HG02973 (cell line): ENCODE results near the gene BLM.
"Not testable (repeated sequence)": the region's sequence is repeated elsewhere in the genome, so short reads cannot be mapped to it uniquely, and the experiment has no call there.

Experiments used
- ATAC-seq: cut with Tn5 transposase; IDR thresholded peaks from one replicate; pipeline ENCODE4 v1.9.1; 2021; ENCODE audit warnings: moderate library complexity; ENCODE audit not compliant: unreplicated experiment

BLM gene

DNA sequence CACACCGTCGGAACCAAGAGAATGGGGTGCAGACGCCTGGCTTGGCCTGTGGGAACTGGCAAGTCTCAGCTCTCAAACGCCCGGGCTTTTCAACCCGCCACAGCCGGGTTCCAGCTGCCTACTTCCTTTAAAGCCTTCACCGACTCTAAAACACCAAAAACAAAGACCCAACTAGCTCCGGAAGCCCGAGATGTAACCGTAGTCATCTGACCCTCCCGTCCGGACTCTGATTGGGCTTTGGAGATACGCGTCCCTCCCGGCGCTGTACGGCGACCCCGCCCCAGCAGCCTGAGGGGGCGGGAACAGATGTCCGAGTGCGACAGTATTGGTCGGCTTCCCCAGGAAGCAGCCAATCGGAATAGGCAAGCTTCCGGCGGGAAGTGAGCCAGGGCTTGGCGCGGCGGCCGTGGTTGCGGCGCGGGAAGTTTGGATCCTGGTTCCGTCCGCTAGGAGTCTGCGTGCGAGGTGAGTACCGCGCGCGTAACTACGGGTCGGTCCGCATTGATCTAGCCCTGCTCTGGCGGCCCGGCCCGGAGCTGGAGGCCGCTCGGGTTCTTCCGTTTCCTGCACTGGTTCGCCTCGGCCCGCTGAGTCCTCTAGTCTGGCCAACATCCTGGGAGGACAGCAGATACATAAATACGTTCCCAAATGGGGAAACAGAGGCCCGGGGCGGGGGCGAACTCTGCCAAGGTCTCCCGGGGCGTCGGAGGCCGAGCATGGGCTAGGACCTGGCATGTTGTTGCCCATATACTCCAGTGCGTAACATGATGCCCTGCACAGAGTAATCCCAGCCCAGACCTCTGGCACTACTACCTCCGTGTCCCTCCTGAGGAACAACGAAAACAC, at the start of gene BLM:
TSS of gene BLM (plus strand) at position 371 of the 846 bp plus-strand sequence. CDS start 30,047 bp downstream, outside the sequence.
- peak; percentile 98 for ATAC-seq

DNA sequence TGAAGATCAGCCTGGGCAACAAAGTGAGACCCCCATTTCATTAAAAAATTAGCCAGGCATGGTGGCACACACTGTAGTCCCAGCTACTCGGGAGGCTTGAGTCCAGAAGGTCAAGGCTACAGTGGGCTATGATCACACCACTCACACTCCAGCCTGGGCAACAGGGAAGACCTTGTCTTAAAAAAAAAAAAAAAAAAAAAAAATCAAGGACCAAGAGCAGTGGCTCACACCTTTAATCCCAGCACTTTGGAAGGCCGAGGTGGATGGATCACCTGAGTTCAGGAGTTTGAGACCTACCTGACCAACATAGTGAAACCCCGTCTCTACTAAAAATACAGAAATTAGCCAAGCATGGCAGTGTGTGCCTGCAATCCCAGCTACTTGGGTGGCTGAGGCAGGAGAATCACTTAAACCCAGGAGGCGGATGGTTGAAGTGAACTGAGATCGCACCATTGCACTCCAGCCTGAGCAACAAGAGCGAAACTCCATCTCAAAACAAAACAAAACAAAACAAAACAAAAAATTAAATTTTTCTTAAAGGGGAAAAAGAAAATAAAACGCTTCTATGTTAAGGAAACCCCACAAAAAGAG, 49.3 kb upstream of the BLM start:
- not testable (repeated sequence) for ATAC-seq

- ATAC-seq: not testable (repeated sequence)
Measured at GRCh38 chr15:90670631-90671030, 46.5 kb upstream of the BLM start.

GRCh38 chr15:90671216-90671615, 45.9 kb upstream of the BLM start:
- ATAC-seq: no peak

DNA sequence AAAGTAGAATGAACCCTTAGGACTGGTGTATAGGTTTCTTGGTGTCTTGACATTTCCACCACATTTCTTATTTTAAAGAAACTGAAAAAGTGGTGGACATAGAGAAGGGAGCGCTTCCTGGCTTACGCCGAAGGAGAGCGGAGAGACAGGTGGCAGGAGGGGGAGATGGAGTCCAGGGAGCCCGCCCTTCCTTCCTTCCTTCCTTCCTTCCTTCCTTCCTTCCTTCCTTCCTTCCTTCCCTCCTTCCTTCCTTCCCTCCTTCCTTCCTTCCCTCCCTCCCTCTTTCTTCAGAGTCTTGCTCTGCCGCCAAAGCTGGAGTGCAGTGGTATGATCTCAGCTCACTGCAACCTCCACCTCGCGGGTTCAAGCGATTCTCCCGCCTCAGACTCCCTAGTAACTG, 43.8 kb upstream of the BLM start:
- ATAC-seq: not testable (repeated sequence)

- no peak for ATAC-seq
Measured at GRCh38 chr15:90674476-90674875, 42.7 kb upstream of the BLM start.

- no peak for ATAC-seq
Measured at GRCh38 chr15:90675464-90675863, 41.7 kb upstream of the BLM start.

DNA sequence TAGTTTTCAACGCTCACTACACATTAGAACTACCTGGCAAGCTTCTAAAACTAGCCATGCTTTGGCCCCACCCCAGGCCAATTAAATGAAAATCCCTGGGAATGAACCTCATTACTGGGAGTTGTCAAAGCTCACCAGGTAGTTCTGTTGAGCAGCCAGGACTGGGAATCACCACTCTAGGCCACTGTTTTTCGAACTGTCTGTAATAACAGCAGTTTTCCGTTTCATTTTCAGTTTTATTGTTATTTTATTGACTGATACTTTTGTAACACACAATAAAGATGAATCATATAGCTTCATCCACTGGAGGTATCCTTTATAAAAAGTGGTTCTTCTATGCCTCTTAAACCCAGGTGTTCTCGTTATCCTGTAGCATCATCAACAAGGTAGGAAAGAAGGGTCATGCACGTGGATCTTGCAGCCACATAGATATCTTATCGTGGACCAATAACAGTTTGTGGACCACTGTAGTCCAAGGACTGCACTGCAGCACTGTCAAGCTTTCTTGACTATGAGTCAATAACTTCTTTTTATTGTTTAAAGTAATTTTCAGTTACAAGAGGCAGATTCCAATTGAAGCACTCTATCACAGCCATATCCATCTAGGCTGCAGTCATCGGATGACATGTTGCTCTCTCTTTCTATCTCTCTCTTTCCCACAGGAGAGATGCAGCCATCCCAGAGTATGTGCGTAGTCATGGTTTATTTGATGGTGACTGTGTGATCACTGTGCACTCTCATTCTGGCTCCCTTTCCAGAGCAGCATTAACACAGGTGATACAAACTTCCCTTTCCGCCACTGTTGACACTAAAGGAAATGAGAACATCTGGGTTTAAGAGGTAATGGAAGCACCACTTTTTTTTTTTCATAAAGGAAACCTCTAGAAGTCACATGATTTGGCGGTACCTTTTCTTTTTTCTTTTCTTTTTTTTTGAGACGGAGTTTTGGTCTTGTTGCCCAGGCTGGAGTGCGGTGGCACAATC, 39.0 kb upstream of the BLM start:
- ATAC-seq: no peak

DNA sequence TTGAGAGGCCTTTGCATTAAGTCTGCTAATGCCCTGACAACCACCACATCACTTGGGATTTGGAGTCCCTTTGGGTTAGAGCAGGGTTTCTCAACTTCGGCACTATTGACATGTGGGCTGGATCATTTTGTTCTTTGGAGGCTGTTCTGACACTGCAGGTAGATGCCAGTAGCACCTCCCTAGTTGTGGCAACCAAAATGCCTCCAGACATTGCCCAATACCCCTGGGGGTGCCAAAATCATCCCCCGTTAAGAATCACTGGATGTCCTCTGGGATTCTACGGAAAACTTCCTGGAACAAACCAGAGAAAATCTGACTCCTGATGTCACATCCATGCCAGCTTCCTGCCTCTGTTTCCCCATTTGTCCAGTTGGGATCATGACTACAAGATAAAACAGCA, 37.2 kb upstream of the BLM start:
- ATAC-seq: no peak

- ATAC-seq: no peak
Measured at GRCh38 chr15:90680371-90680935, 36.7 kb upstream of the BLM start.

DNA sequence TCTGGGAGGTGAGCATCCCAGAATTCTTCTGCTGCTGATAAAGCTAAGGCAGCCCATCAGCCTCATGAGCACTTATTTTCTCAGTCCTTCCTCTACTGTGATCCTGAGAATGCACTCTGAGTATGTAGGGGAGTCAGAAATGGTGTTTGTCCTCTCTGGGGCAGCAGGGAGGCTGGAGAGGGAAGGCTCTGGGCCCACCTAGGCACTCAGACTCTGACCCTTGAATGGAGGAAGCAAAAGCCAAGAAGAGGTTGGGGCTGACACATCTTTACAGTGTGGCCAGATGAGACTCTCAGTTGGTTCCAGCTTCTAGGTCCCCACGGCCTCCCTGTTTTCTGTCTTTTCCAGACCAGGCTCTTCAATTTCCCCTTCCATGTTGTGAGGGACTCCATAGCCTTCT, 36.1 kb upstream of the BLM start:
- no peak for ATAC-seq

GRCh38 chr15:90681480-90681879, 35.7 kb upstream of the BLM start:
- ATAC-seq: no peak

DNA sequence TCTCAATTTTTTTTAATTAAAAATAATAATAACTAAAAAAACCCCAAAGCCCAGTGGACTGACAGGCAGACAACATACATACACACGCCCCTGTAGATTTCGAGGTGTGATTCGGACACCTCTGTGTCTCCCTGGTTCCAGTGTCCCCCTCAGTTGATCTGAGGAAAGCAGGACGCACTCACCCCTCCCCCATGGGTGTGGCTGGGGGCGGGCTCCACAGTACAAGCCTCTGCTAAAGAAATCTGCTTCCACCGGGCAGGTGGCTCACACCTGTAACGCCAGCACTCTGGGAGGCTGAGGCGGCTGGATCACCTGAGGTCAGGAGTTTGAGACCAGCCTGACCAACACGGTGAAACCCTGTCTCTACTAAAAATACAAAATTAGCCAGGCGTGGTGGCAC, 33.8 kb upstream of the BLM start:
- ATAC-seq: no peak

- no peak for ATAC-seq
Measured at GRCh38 chr15:90683876-90684275, 33.3 kb upstream of the BLM start.

DNA sequence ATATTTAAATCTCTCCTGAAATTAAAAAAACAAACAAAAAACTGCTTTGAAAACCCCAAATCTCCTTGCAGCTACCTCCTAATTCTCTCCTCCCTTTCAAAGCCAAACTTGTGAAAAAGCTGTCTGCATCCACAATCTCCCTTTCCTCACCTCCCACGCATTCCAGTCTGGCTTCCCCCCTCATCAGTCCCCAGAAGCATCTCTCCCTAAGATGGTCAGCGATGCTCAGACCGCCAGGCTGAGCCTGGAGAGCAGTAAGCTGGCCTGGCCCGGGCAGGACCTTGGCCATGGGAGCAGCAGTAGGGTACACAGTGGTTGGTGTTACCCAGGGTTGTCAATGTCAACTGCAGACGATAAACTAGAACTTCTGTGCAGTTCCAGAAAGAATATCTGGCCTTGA, 32.9 kb upstream of the BLM start:
- ATAC-seq: no peak

- ATAC-seq: peak; percentile 27
Measured at GRCh38 chr15:90685591-90686434, 31.3 kb upstream of the BLM start.

DNA sequence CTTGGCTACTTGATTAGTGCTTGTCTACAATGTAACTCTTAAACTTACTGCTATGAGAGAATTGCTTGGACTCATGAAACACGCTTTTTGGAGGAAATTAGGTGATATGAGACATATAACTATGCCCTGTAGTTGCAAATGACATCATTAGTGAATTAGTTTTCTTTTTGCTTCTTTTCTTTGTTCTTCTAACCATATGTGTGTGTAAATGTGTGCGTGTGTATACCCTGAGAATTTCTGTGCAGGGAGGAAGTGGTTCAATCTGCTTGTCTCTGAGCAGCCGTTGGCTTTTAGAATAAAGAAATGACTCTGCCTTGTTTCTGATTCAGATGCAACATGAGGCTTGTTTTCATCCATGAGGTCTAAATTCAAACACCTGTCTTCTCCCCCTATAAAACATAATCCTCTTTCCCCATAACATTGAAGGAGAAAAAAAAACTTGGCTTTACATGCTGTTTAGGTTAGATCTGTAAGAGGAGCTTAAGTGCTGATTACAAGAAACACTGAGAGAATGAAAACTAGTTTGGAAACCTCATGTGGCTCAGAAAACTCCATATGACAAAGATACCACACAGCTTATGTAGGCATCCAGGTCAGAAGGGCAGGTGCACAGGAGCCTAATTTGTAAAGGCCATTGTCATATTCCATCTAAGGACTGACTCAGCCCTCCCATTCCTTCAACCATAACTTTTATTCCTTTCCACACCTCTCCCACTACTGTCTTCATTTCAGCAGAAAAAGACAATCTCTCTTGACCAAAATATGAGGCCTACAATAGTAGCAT, 30.5 kb upstream of the BLM start:
- ATAC-seq: peak; percentile 87

DNA sequence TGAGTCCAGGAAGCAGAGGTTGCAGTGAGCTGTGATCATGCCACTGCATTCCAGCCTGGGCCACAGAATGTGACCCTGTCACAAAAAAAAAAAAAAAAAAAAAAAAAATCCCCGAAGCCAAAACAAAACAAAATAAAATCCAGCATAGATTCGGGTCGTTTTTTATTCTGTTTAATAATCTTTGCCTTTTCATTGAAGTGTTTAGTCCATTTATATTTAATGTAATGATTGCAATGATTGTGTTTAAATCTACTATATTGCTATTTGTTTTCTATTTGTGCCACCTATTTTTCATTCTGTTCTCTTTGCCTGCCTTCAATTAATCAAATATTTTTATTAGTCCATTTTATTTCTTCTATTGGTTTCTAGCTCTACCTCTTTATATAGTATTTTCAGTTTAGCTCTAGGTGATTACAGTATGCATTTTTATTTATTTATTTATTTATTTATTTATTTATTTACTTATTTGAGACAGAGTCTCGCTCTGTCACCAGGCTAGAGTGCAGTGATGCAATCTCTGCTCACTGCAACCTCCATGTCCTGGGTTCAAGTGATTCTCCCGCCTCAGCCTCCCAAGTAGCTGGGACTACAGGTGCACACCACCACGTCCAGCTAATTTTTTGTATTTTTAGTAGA, 27.7 kb upstream of the BLM start:
- not testable (repeated sequence) for ATAC-seq

DNA sequence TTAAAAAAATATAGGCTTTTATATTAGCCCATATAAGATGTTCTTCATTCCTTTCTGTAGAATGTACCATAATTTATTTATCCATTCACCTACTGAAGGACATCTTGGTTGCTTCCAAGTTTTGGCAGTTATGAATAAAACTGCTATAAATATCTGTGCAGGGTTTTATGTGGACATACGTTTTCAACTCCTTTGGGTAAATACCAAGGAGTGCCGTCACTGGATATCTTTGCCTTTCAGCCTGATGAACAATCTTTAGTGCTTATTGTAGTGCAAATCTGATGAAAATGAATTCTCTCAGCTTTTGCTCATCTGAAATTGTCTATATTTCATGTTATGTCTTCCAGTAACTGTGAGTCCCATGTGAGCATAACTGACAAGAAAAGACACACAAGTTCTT, 26.6 kb upstream of the BLM start:
- ATAC-seq: no peak
